Activated naive CD8-positive, alpha-beta T cell treated with anti-CD3 and anti-CD28 coated beads for 36 hours (primary cell): ENCODE data around the gene PRAMEF17. TPM values are rescaled to one million over a fixed set of nuclear protein-coding genes. Genes with fewer than 3 reads are reported as not detected.
"Not testable (repeated sequence)": the region's sequence is repeated elsewhere in the genome, so short reads cannot be mapped to it uniquely, and the experiment has no call there.

Experiments
- DNase-seq: peaks from one replicate; pipeline ENCODE4 v3.0.0; 2021
- H3K27ac Mint-ChIP-seq: one replicate; pipeline ENCODE4 v1.8.0; 2022; ENCODE audit warnings: mild to moderate bottlenecking, moderate library complexity, mixed read lengths
- H3K27me3 Mint-ChIP-seq: one replicate; pipeline ENCODE4 v1.8.0; 2022; ENCODE audit warnings: mild to moderate bottlenecking, mixed read lengths
- H3K36me3 Mint-ChIP-seq: one replicate; pipeline ENCODE4 v1.8.0; 2021; ENCODE audit warnings: mild to moderate bottlenecking, mixed read lengths
- H3K4me1 Mint-ChIP-seq: one replicate; pipeline ENCODE4 v1.8.0; 2021; ENCODE audit warnings: mixed read lengths
- H3K4me3 Mint-ChIP-seq: one replicate; pipeline ENCODE4 v1.8.0; 2022; ENCODE audit warnings: mild to moderate bottlenecking, moderate library complexity, mixed read lengths
- H3K9me3 Mint-ChIP-seq: one replicate; pipeline ENCODE4 v1.8.0; 2022; ENCODE audit warnings: mixed read lengths
- total RNA-seq, 2 experiments: library from RNA; stranded (reverse); gene quantifications; one replicate each; pipeline ENCODE4 v1.2.3, GENCODE V29; 2021

PRAMEF17 gene, protein sequence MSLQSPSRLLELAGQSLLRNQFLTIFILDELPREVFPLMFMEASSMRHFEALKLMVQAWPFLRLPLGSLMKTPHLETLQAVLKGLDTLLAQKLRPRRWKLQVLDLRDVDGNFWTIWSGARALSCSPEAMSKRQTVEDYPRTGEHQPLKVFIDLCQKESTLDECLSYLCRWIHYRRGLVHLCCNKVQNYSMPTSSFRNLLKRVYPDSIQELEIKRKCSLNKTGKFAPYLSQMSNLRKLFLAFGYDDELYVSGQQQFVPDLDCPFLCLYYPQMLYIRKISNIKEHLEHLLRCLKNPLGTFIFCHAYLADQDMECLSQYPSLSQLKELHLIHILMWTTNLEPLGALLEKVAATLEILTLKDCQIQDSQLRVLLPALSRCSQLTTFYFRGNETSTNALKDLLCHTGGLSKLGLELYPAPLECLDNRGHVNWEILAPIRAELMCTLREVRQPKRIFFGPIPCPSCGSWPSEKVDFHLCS
- total RNA-seq, result not detected

DNA sequence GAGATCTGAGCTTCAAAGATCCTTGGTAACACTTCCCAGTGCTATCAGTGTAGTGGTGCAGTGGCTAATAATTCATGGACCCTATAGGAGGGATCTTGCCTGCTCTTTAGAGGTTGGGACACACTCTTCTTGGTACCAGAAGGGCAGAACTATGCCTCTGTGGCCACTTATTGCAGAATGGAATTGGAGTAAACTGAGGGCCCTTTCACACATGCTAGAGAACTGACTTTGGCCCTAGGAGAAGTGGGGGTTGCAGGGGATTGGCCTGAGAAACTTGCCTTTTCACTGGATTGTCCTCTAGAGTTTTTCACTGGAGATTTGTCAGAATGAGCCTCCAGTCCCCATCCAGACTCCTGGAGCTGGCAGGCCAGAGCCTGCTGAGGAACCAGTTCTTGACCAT, at the start of gene PRAMEF17:
PRAMEF17 (plus strand) TSS at position 301 of the 400 bp plus-strand sequence; CDS start at position 327, 26 bp downstream.
- not testable (repeated sequence) for DNase-seq, H3K4me1 Mint-ChIP-seq, H3K36me3 Mint-ChIP-seq, H3K9me3 Mint-ChIP-seq, H3K27me3 Mint-ChIP-seq, H3K27ac Mint-ChIP-seq, H3K4me3 Mint-ChIP-seq

DNA sequence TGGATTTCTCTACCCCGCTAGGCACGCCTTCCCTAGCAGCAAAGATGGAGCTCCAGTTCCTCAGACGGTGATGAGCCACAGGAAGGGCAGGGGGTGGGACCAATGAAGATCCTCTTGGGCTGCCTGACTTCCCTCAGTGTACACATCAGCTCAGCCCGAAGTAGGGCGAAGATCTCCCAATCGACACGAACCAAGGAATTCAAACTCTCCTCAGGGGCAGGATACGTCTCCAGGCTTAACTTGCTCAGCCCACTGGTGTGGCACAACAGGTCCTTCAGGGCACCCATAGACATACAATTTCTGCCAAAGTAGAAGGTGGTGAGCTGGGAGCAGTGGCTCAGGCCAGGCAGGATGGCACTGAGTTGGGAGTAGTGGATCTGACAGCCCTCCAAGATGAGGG, 46.9 kb upstream of the PRAMEF17 start:
- not testable (repeated sequence) for H3K36me3 Mint-ChIP-seq, DNase-seq, H3K9me3 Mint-ChIP-seq, H3K4me1 Mint-ChIP-seq, H3K27me3 Mint-ChIP-seq, H3K27ac Mint-ChIP-seq, H3K4me3 Mint-ChIP-seq

DNA sequence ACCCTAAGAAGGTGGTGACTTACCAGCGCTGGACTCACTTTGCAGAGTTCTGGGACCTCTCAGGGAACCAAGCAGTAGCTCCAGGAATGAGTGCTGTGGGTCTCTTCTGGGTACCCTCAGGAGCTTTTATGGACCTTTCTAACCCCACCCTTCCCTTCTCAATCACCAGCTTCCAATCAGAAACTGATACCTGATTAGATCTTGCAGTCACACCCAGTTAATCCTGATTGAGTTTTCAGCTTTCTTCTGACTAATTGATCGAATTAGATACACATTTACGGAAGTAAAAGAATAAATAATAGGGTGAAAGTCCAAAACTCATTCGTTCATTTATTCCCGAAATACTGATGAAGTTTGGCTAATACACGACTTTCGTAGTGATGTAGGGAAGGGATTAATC, 42.4 kb upstream of the PRAMEF17 start, which contains the start of gene PRAMEF14:
PRAMEF14 (minus strand) TSS at position 101 of the 400 bp plus-strand sequence. CDS start 1,820 bp downstream, outside the sequence.
- H3K4me3 Mint-ChIP-seq, H3K27ac Mint-ChIP-seq, H3K9me3 Mint-ChIP-seq, H3K27me3 Mint-ChIP-seq, H3K36me3 Mint-ChIP-seq, H3K4me1 Mint-ChIP-seq, DNase-seq: not testable (repeated sequence)

DNA sequence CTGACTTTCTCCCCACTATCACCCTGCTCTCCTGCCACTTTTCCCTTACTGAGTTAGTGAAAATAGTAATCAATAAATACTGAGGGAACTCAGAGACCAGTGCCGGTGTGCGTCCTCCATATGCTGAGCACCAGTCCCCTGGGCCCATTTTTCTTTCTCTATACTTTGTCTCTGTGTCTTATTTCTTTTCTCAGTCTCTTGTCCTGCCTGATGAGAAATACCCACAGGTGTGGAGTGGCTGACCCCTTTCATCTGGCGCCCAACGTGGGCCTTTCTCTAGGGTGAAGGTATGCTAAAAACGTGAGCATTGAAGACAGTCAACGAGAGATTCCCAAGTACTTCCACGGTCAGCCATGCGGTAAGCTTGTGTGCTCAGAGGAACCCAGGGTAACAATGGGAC, 36.0 kb upstream of the PRAMEF17 start:
- not testable (repeated sequence) for DNase-seq, H3K27ac Mint-ChIP-seq, H3K9me3 Mint-ChIP-seq, H3K27me3 Mint-ChIP-seq, H3K4me3 Mint-ChIP-seq, H3K4me1 Mint-ChIP-seq, H3K36me3 Mint-ChIP-seq

DNA sequence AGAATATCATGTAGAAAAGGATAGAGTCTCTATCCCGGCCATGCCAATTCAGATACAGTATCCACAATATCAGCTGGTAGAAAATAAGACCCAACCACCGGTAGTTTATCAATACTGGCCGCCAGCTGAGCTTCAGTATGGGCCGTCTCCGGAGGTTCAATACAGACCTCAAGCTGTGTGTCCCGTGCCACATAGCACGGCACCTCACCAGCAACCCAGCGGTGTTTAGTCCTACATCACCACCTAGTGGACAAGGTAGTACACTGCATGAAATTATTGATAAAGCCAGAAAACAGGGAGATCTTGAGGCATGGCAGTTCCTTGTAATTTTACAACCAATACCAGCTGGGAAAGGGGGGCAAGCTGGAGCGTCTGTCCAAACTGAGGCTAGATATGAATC, 35.0 kb upstream of the PRAMEF17 start:
- not testable (repeated sequence) for H3K9me3 Mint-ChIP-seq, H3K36me3 Mint-ChIP-seq, H3K4me3 Mint-ChIP-seq

DNA sequence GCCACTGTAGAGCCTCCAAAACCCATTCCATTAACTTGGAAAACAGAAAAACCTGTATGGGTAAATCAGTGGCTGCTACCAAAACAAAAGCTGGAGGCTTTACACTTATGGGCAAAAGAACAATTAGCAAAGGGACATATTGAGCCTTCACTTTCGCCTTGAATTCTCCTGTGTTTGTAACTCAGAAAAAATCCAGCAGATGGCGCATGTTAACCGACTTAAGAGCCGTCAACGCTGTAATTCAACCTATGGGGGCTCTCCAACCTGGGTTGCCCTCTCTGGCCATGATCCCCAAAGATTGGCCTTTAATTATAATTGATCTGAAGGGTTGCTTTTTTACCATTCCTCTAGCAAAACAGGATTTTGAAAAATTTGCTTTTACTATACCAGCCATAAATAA, 32.7 kb upstream of the PRAMEF17 start:
- not testable (repeated sequence) for H3K4me3 Mint-ChIP-seq, DNase-seq, H3K4me1 Mint-ChIP-seq, H3K27ac Mint-ChIP-seq, H3K36me3 Mint-ChIP-seq, H3K27me3 Mint-ChIP-seq, H3K9me3 Mint-ChIP-seq

More for the DNA sequence above, 35.0 kb upstream of the PRAMEF17 start:
- not testable (repeated sequence) for H3K27ac Mint-ChIP-seq, H3K4me1 Mint-ChIP-seq, H3K27me3 Mint-ChIP-seq, DNase-seq

DNA sequence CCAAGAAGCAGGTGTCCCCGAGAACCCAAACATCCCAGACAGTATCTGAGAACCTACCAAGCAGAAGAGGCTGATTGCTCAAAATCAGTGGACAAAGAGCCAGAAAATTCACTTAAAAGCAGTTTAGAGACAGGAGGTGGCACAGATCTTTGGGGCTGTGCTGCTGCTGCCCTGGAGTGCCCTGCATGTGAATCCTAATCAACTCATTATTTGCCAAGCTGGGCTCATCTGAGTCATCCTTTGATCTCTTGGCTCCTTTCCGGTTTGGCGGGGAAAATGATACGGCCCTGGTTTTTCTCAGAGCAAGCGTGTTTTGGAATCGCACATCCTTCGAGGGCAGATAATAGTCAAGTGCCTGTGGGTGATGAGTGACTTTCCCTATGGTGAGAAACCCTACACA, 27.1 kb upstream of the PRAMEF17 start:
- not testable (repeated sequence) for H3K4me1 Mint-ChIP-seq, H3K27ac Mint-ChIP-seq

DNA sequence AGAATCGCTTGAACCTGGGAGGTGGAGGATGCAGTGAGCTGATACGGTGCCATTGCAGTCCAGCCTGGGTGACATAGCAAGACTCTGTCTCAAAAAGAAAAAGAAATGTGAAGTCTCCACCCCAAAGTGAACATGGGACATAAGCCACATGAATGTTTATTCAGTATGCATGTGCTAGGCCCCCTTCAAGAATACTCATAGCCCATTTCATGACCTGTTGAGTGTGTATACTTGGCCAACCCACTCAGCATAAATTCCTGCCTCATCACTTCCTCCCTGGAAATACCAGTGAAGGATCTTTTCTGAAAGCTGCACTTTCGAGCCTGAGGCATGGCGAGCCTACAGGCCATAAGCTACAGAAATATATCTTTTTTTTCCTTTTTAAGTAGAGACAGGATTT, 24.5 kb upstream of the PRAMEF17 start:
- not testable (repeated sequence) for H3K27me3 Mint-ChIP-seq, H3K4me1 Mint-ChIP-seq, H3K9me3 Mint-ChIP-seq, H3K27ac Mint-ChIP-seq, H3K4me3 Mint-ChIP-seq, H3K36me3 Mint-ChIP-seq, DNase-seq

More for the DNA sequence above, 27.1 kb upstream of the PRAMEF17 start:
- not testable (repeated sequence) for H3K27me3 Mint-ChIP-seq, H3K9me3 Mint-ChIP-seq, H3K4me3 Mint-ChIP-seq, DNase-seq, H3K36me3 Mint-ChIP-seq

DNA sequence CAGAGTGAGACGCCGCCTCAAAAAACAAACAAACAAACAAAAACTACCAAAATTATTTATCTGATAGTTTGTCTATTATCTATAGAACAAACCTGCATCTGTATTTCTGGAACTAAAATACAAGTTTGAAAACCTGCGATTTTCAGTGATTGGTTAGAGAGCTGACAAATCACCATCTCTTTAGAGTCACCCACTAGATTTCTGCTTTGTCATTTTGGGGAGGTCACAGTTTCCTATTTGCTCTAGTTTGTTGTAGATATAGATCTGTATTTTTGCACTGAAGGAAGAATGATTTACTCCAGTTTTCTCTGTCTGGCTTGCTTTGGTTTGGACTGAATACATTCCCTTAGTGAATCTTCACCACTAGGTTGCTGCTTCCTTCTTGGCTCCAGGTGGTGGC, 22.9 kb upstream of the PRAMEF17 start:
- DNase-seq, H3K27me3 Mint-ChIP-seq, H3K27ac Mint-ChIP-seq, H3K4me1 Mint-ChIP-seq, H3K4me3 Mint-ChIP-seq, H3K9me3 Mint-ChIP-seq, H3K36me3 Mint-ChIP-seq: not testable (repeated sequence)

DNA sequence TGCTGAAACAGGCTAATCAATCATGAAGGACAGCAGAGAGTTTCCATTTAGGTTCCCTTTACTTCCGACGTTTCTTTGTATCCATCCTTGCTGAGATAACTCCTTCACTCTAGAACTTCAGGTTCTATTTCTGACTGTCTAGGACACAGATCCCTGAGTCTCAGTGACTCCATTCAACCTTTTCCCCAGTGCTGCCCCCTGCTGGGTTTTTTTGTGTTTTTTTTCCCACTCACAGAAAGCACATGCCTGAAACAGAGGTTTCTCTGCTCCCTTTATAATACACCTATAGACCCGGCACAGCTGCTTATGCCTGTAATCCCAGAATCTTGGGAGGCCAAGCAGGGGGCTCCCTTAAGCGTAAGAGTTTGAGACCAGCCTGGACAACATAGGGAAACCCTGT, 20.9 kb upstream of the PRAMEF17 start:
- not testable (repeated sequence) for H3K36me3 Mint-ChIP-seq, H3K27ac Mint-ChIP-seq, H3K4me3 Mint-ChIP-seq, H3K27me3 Mint-ChIP-seq, H3K9me3 Mint-ChIP-seq, H3K4me1 Mint-ChIP-seq
- DNase-seq, result peak; percentile 35

DNA sequence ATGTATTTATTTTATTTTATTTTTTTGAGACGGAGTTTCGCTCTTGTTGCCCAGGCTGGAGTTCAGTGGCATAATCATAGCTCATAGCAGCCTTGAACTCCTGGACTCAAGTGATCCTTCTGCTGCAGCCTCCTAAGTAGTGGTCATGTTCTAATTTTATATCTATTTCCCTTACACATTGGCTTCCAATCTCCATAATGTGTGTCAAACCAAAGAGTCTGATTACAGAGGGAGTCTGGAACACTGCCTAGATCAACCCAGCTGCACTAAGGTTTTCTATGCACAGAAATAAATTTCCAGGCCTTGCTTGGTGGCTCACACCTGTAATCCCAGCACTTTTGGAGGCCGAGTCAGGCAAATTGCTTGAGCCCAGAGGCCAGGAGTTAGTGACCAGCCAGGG, 10.4 kb upstream of the PRAMEF17 start:
- not testable (repeated sequence) for DNase-seq, H3K27me3 Mint-ChIP-seq, H3K36me3 Mint-ChIP-seq, H3K27ac Mint-ChIP-seq, H3K4me3 Mint-ChIP-seq, H3K9me3 Mint-ChIP-seq, H3K4me1 Mint-ChIP-seq

DNA sequence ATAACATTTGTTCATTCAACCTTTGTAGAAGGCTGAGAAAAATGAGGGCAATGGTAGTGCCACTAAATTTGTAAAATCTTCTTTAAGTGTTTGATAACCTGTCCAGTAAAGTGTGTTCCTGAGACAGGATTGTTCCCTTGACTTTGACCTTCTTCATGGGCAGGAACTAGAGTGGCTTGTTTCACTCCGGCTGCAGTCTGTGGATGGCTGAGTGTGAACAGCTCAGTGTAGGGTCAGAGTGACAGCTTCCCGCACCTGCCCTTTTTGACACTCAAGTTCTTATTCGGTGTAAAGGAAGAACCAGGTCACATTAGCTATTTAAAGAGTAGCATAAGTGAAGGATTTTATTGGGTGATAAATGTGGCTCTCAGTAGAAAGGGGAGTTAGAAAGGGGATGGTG, 9.1 kb upstream of the PRAMEF17 start:
- not testable (repeated sequence) for H3K27ac Mint-ChIP-seq, H3K4me3 Mint-ChIP-seq, H3K27me3 Mint-ChIP-seq, H3K4me1 Mint-ChIP-seq, DNase-seq, H3K36me3 Mint-ChIP-seq, H3K9me3 Mint-ChIP-seq

DNA sequence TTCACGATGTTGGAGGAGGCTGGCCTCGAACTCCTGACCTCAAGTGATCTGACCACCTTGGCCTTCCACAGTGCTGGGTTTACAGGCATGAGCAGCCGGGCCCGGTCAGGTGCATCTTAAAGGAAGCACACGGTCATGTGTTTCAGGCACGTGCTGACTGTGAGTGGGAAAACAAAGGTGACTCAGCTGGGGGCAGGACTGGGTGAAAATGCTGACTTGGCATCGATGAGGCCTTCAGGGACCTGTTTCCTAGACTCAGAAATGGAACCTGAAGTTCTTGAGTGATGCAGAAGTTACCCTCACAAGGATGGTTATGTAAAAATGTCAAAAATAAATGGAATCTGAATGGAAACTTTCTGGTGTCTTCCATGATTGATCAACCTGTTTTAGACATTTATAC, 3.6 kb downstream of the PRAMEF17 start:
- H3K27ac Mint-ChIP-seq, H3K27me3 Mint-ChIP-seq, H3K4me3 Mint-ChIP-seq: not testable (repeated sequence)

DNA sequence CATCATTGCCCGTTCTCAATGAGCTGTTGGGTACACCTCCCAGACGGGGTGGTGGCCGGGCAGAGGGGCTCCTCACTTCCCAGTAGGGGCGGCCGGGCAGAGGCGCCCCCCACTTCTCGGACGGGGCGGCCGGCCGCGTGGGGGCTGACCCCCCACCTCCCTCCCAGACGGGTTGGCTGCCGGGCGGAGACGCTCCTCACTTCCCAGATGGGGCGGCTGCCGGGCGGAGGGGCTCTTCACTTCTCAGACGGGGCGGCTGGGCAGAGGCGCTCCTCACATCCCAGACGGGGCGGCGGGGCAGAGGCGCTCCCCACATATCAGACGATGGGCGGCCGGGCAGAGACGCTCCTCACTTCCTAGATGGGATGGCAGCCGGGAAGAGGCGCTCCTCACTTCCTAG, 5.3 kb downstream of the PRAMEF17 start:
- not testable (repeated sequence) for H3K27me3 Mint-ChIP-seq, H3K27ac Mint-ChIP-seq, H3K4me1 Mint-ChIP-seq, DNase-seq, H3K36me3 Mint-ChIP-seq, H3K9me3 Mint-ChIP-seq, H3K4me3 Mint-ChIP-seq

More for the DNA sequence above, 3.6 kb downstream of the PRAMEF17 start:
- DNase-seq, H3K9me3 Mint-ChIP-seq, H3K4me1 Mint-ChIP-seq, H3K36me3 Mint-ChIP-seq: not testable (repeated sequence)

DNA sequence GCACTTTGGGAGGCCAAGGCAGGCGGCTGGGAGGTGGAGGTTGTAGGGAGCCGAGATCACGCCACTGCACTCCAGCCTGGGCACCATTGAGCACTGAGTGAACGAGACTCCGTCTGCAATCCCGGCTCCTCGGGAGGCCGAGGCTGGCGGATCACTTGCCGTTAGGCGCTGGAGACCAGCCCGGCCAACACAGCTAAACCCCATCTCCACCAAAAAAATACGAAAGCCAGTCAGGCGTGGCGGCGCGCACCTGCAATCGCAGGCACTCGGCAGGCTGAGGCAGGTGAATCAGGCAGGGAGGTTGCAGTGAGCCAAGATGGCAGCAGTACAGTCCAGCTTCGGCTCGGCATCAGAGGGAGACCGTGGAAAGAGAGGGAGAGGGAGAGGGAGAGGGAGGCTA, 5.9 kb downstream of the PRAMEF17 start:
- H3K4me3 Mint-ChIP-seq, H3K36me3 Mint-ChIP-seq, H3K9me3 Mint-ChIP-seq, DNase-seq, H3K27me3 Mint-ChIP-seq, H3K4me1 Mint-ChIP-seq, H3K27ac Mint-ChIP-seq: not testable (repeated sequence)

DNA sequence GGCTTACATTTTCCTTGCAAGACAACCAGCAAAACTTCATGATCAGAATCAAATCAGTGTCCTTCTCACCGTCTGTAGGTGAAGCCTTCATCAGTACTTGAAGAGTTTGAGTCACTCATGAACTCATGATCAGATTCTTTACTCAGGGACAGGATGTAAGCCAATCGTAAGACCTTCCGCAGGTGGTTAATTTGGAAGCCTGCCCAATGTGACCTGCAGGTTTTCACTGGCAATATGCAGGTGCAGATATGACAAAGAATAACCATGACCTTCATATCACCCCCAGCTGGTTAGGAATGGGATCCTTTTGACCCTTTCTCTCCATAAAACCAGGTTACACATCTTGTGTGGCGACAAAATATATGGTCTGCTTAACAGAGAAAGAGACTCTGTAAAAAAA, 18.4 kb downstream of the PRAMEF17 start:
- Mint-ChIP-seq H3K4me3 (no peak overlapping the region), H3K27me3 (peaks cover 18% of the 10 kb centered on the region), H3K4me1 (no peaks in the 10 kb centered on the region), H3K36me3 (no peaks in the 10 kb centered on the region), H3K27ac (no peak overlapping the region), H3K9me3 (no peaks in the 10 kb centered on the region)
- DNase-seq, result no peak
